GM23338 (cell line): ENCODE measurements around the gene TBKBP1. TPM values are rescaled to one million over a fixed set of nuclear protein-coding genes. Genes with fewer than 3 reads are reported as not detected.

ENCODE experiments used
- ATAC-seq: fragments of 200-7000 bp; cut with Tn5 transposase; 3 replicates; pipeline ENCODE4 v1.9.1; 2020
- DNase-seq: peaks from one replicate; pipeline ENCODE4 v3.0.0-alpha.2; 2015; ENCODE audit warnings: low spot score
- H2AFZ ChIP-seq: fragments of 200-600 bp; sonication (generic); 2 replicates; pipeline ENCODE4 v1.8.0; 2016; ENCODE audit warnings: antibody characterized with exemption, mild to moderate bottlenecking, moderate library complexity
- H3F3A ChIP-seq: fragments of 200-600 bp; sonication (generic); replicated peaks from 2 replicates; pipeline ENCODE4 v1.8.0; 2017; ENCODE audit warnings: antibody characterized with exemption, mixed run types, low read depth
- H3K27ac ChIP-seq: fragments of 200-600 bp; sonication (generic); 2 replicates; pipeline ENCODE4 v1.6.1; 2016; ENCODE audit warnings: low read depth
- H3K27me3 ChIP-seq: fragments of 200-600 bp; sonication (generic); 2 replicates; pipeline ENCODE4 v1.8.0; 2016; ENCODE audit warnings: mild to moderate bottlenecking, mixed run types, moderate library complexity; ENCODE audit not compliant: insufficient read depth
- H3K36me3 ChIP-seq: fragments of 200-600 bp; sonication (generic); 2 replicates; pipeline ENCODE4 v1.8.0; 2016; ENCODE audit warnings: mild to moderate bottlenecking; ENCODE audit not compliant: insufficient read depth
- H3K4me1 ChIP-seq: fragments of 200-600 bp; sonication (generic); 2 replicates; pipeline ENCODE4 v1.8.0; 2016; ENCODE audit warnings: mild to moderate bottlenecking, moderate library complexity; ENCODE audit not compliant: insufficient read depth
- H3K4me2 ChIP-seq: fragments of 200-600 bp; sonication (generic); 2 replicates; pipeline ENCODE4 v1.7.1; 2017; ENCODE audit warnings: mixed run types
- H3K4me3 ChIP-seq: fragments of 200-600 bp; sonication (generic); 2 replicates; pipeline ENCODE4 v1.6.1; 2016; ENCODE audit warnings: mixed run types
- H3K79me2 ChIP-seq: fragments of 200-600 bp; sonication (generic); replicated peaks from 2 replicates; pipeline ENCODE4 v1.8.0; 2017; ENCODE audit warnings: mild to moderate bottlenecking; ENCODE audit not compliant: insufficient read depth
- H3K9me2 ChIP-seq: fragments of 200-600 bp; sonication (generic); 2 replicates; pipeline ENCODE4 v1.8.0; 2017; ENCODE audit not compliant: insufficient read depth
- H4K20me1 ChIP-seq: fragments of 200-600 bp; sonication (generic); replicated peaks from 2 replicates; pipeline ENCODE4 v1.8.0; 2017; ENCODE audit warnings: mild to moderate bottlenecking; ENCODE audit not compliant: insufficient read depth
- H3K27ac Mint-ChIP-seq: 2 replicates; pipeline ENCODE4 v1.8.0; 2020; ENCODE audit warnings: inconsistent platforms, mild to moderate bottlenecking, moderate library complexity, mixed read lengths
- H3K27me3 Mint-ChIP-seq: 3 replicates; pipeline ENCODE4 v1.8.0; 2022; ENCODE audit warnings: low read depth, mild to moderate bottlenecking, moderate library complexity, mixed read lengths, inconsistent platforms; ENCODE audit not compliant: insufficient read depth, poor library complexity
- H3K36me3 Mint-ChIP-seq: 3 replicates; pipeline ENCODE4 v1.8.0; 2021; ENCODE audit warnings: low read depth, mild to moderate bottlenecking, inconsistent platforms, moderate library complexity, mixed read lengths
- H3K4me1 Mint-ChIP-seq: 3 replicates; pipeline ENCODE4 v1.8.0; 2020; ENCODE audit warnings: mild to moderate bottlenecking, inconsistent platforms, mixed read lengths
- H3K4me3 Mint-ChIP-seq: 3 replicates; pipeline ENCODE4 v1.8.0; 2021; ENCODE audit warnings: moderate library complexity, mild to moderate bottlenecking, inconsistent platforms, mixed read lengths
- H3K9me3 Mint-ChIP-seq: 3 replicates; pipeline ENCODE4 v1.8.0; 2020; ENCODE audit warnings: moderate library complexity, mild to moderate bottlenecking, inconsistent platforms, mixed read lengths
- CTCF ChIP-seq, 2 experiments: fragments of 200-600 bp in 1 of 2; sonication (generic) in 1 of 2; conservative IDR thresholded peaks; 2 replicates each; pipeline versions ENCODE4 v1.5.1 to v1.6.1; 2016 to 2017; ENCODE audit warnings: antibody characterized with exemption in 2 of 2, low read depth in 2 of 2, mild to moderate bottlenecking in 2 of 2, moderate library complexity in 1 of 2
- EZH2phosphoT487 ChIP-seq: fragments of 200-600 bp; sonication (generic); IDR thresholded peaks from one replicate; pipeline ENCODE4 v1.8.1; 2018; ENCODE audit warnings: antibody characterized with exemption; ENCODE audit not compliant: unreplicated experiment
- ZNF114 ChIP-seq: fragments of 250-450 bp; sonication (Bioruptor Pico); IDR thresholded peaks from 2 replicates; pipeline ENCODE4 v1.5.0; 2020; ENCODE audit warnings: mild to moderate bottlenecking, moderate library complexity
- ZNF462 ChIP-seq: fragments of 250-450 bp; sonication (Bioruptor Pico); IDR thresholded peaks from 2 replicates; pipeline ENCODE4 v1.5.0; 2020; ENCODE audit warnings: mild to moderate bottlenecking, moderate library complexity
- polyA plus RNA-seq: library from polyadenylated mRNA; unstranded; fragments of >200 nt; fragmentation: Nextera tagmentation; extraction: Ambion mirVana; gene quantifications from 2 replicates; pipeline ENCODE4 v1.2.1, GENCODE V29; 2016
- total RNA-seq: library from RNA; depleted of rRNA; stranded (reverse); fragments of >200 nt; shearing (Covaris generic); gene quantifications from 2 replicates; pipeline ENCODE4 v1.2.3, GENCODE V29; 2014

Gene TBKBP1
- total and polyA plus RNA-seq, 2 experiments from 2014 or later = 2.5 to 12.1 TPM

- peaks cover 41% of the 10 kb centered on the region for H3K4me1 Mint-ChIP-seq
- no peak overlapping the region for H3K27ac ChIP-seq
- H3K4me1 ChIP-seq = peaks cover 23% of the 10 kb centered on the region
- no peaks in the 10 kb centered on the region for H3K79me2 ChIP-seq
- TF ChIP-seq EZH2phosphoT487 (no peak), CTCF (conservative IDR thresholded peaks at IDR 0.05; ENCODE audit: low read depth in 2 of 2) (no peak), ZNF462 (CRISPR knock-in tag) (no peak), ZNF114 (CRISPR knock-in tag) (no peak)
- H3K36me3 ChIP-seq = no peaks in the 10 kb centered on the region; the same call in 1 of the 2 replicates
- DNase-seq = no peak
- peak overlapping the region; percentile 18; the same call in 1 of the 2 replicates for H3K27ac Mint-ChIP-seq
- peak overlapping the region; percentile 99 for H3K4me2 ChIP-seq
- peak overlapping the region; percentile 88 for H3K4me3 Mint-ChIP-seq
- H3K27me3 Mint-ChIP-seq = peaks cover 13% of the 10 kb centered on the region
- H2AFZ ChIP-seq = peak overlapping the region; percentile 90
- no peaks in the 10 kb centered on the region for H3K9me2 ChIP-seq
- H3K27me3 ChIP-seq = peaks cover 8% of the 10 kb centered on the region; the same call in 1 of the 2 replicates
- H3K36me3 Mint-ChIP-seq = peaks cover 3% of the 10 kb centered on the region; the same call in 2 of the 3 replicates
- H3F3A ChIP-seq = peaks cover 14% of the 10 kb centered on the region; the same call in 1 of the 2 replicates
- peak overlapping the region; percentile 93 for H3K4me3 ChIP-seq
- 0 out of 2 replicates have a peak, but pooled peaks cover 3% of the 10 kb centered on the region for H4K20me1 ChIP-seq
- ATAC-seq = peak; percentile 62
- no peaks in the 10 kb centered on the region for H3K9me3 Mint-ChIP-seq
Measured at GRCh38 chr17:47694581-47695428, 844 bp downstream of the TBKBP1 start.
